ENCODE data around the gene CCDC89. TPM values are rescaled to one million over a fixed set of nuclear protein-coding genes. Genes with fewer than 3 reads are reported as not detected.

The CCDC89 gene
- total and polyA plus RNA-seq, 8 donors: 1.5 to 7.0 (median 5.8) TPM

GRCh38 chr11:85668157-85668556, 17.8 kb downstream of the CCDC89 start:
- H3K27me3 ChIP-seq: no peaks in the 10 kb centered on the region
- H3K9me3 ChIP-seq: no peaks in the 10 kb centered on the region
- H3K4me3 ChIP-seq: no peak overlapping the region
- intact Hi-C loops (cut with DNase I): no loop called here
- no peak for TF ChIP-seq CTCF (IDR thresholded peaks at IDR 0.05)
- peaks cover 0 to 4% of the 10 kb centered on the region in 2 donors for H3K4me1 ChIP-seq
- no peak for ATAC-seq
- DNase-seq: no peak
- H3K36me3 ChIP-seq: no peaks in the 10 kb centered on the region
- no peak overlapping the region for H3K27ac ChIP-seq

GRCh38 chr11:85666687-85667086, 19.3 kb downstream of the CCDC89 start:
- H3K9me3 ChIP-seq: no peaks in the 10 kb centered on the region
- ATAC-seq (no peak), DNase-seq (no peak)
- H3K4me1 ChIP-seq: peaks cover 13 to 18% of the 10 kb centered on the region in 2 donors
- intact Hi-C loops (cut with DNase I): no loop called here
- H3K36me3 ChIP-seq: no peaks in the 10 kb centered on the region
- H3K27me3 ChIP-seq: no peaks in the 10 kb centered on the region
- TF ChIP-seq CTCF (IDR thresholded peaks at IDR 0.05): no peak
- no peak overlapping the region for H3K4me3 ChIP-seq
- no peak overlapping the region for H3K27ac ChIP-seq

- DNase-seq (no peak), ATAC-seq (no peak)
- no peak for TF ChIP-seq CTCF (IDR thresholded peaks at IDR 0.05)
- H3K27ac ChIP-seq: peak overlapping the region; percentile 98 to 99
- peaks cover 16 to 28% of the 10 kb centered on the region in 2 donors for H3K4me1 ChIP-seq
- H3K27me3 ChIP-seq: no peaks in the 10 kb centered on the region
- peak overlapping the region in 1 of 2 donors; percentile 92 for H3K4me3 ChIP-seq
- intact Hi-C loops (cut with DNase I): no loop called here
- H3K36me3 ChIP-seq: no peaks in the 10 kb centered on the region
- H3K9me3 ChIP-seq: no peaks in the 10 kb centered on the region
Observed at GRCh38 chr11:85665733-85666132, 20.3 kb downstream of the CCDC89 start.

- H3K4me1 ChIP-seq: peaks cover 18 to 37% of the 10 kb centered on the region in 2 donors
- no peaks in the 10 kb centered on the region for H3K27me3 ChIP-seq
- peaks cover 0 to 8% of the 10 kb centered on the region in 2 donors for H3K36me3 ChIP-seq
- H3K4me3 ChIP-seq: peak within 1 kb of the TSS; percentile 79 to 92
- ATAC-seq (peak; percentile 93), DNase-seq (peak; percentile 95 to 97 (median 97))
- H3K9me3 ChIP-seq: no peaks in the 10 kb centered on the region
- peak within 1 kb of the TSS; percentile 98 to 99 for H3K27ac ChIP-seq
- intact Hi-C loops (cut with DNase I): no loop called here
- no peak for TF ChIP-seq CTCF (IDR thresholded peaks at IDR 0.05)
Observed at GRCh38 chr11:85664615-85665481, 21.1 kb downstream of the CCDC89 start, which contains the start of gene CREBZF. CREBZF (minus strand) TSS chr11:85665129; CDS start chr11:85664875, 254 bp downstream.

All from left lung (tissue), 10 donors.